K562 (cell line): ENCODE data around the gene SMOC2. TPM values are rescaled to one million over a fixed set of nuclear protein-coding genes. Genes with fewer than 3 reads are reported as not detected.

Experiments
- ATAC-seq: fragments of 200-7000 bp; cut with Tn5 transposase; 3 replicates; pipeline ENCODE4 v1.9.1; 2020; ENCODE audit warnings: moderate library complexity
- BruUV-seq: library from RNA; stranded (reverse); fragments of 400-500 nt; replicated peaks from 2 replicates; lab custom pipeline; 2021; lab: Mats Ljungman, UMichigan
- CTCF ChIA-PET: fragments of 300-600 bp; formaldehyde crosslinking; extraction: SDS; loops from one replicate; lab custom pipeline; 2021; ENCODE audit warnings: low intra/inter-chr PET ratio; lab: Yijun Ruan, JAX
- POLR2A ChIA-PET: fragments of 300-600, 350-650 bp; sonication (Branson Sonifier 250); formaldehyde crosslinking; extraction: SDS; loops from one replicate; lab custom pipeline; 2021; ENCODE audit warnings: antibody characterized with exemption, inconsistent platforms; lab: Yijun Ruan, JAX
- DNase-seq, 4 experiments: peaks; one replicate each; pipeline versions ENCODE4 v3.0.0 to v3.0.0-alpha.2; 2011 to 2018; ENCODE audit warnings: low spot score in 3 of 4, mixed read lengths in 3 of 4; ENCODE audit errors: extremely low read depth in 1 of 4
- FAIRE-seq: peaks from 2 replicates; lab custom pipeline; 2011; peaks lifted over from hg19 to GRCh38; lab: Jason Lieb, UNC
- H2AFZ ChIP-seq: 2 replicates; pipeline ENCODE4 v1.6.0; 2011; ENCODE audit warnings: low read depth, low read length, control low read depth, inconsistent platforms
- H3K27ac ChIP-seq: fragments of 200-600 bp; 3 replicates; pipeline ENCODE4 v1.8.0; 2011; ENCODE audit warnings: low read depth, mild to moderate bottlenecking, control low read depth, inconsistent platforms, low read length, moderate library complexity, mixed read lengths; ENCODE audit errors: extremely low read depth
- H3K27me3 ChIP-seq, 2 experiments: fragments of 300-600 bp in 1 of 2; 2 replicates in 1 of 2; 3 replicates in 1 of 2; pipeline versions ENCODE4 v1.6.0 to v1.8.0; 2011; ENCODE audit warnings: inconsistent platforms in 2 of 2, low read length in 2 of 2, mild to moderate bottlenecking in 1 of 2, mixed read lengths in 1 of 2, moderate library complexity in 1 of 2; ENCODE audit not compliant: control insufficient read depth in 2 of 2, insufficient read depth in 2 of 2
- H3K36me3 ChIP-seq: fragments of 300-600 bp; 3 replicates; pipeline ENCODE4 v1.8.0; 2011; ENCODE audit warnings: mild to moderate bottlenecking, low read length, inconsistent platforms; ENCODE audit not compliant: control insufficient read depth, insufficient read depth
- H3K4me1 ChIP-seq, 2 experiments: fragments of 200-600 bp in 1 of 2; replicated peaks in 1 of 2; 2 replicates in 1 of 2; 3 replicates in 1 of 2; pipeline versions ENCODE4 v1.5.1 to v1.8.0; 2011; ENCODE audit warnings: inconsistent platforms in 2 of 2, low read length in 2 of 2, mild to moderate bottlenecking in 1 of 2, mixed read lengths in 1 of 2, moderate library complexity in 1 of 2; ENCODE audit not compliant: control insufficient read depth in 2 of 2, insufficient read depth in 2 of 2
- H3K4me2 ChIP-seq: 2 replicates; pipeline ENCODE4 v1.6.1; 2011; ENCODE audit warnings: low read length, control low read depth, inconsistent platforms, mixed read lengths; ENCODE audit not compliant: insufficient read depth
- H3K4me3 ChIP-seq: fragments of 200-600 bp; sonication (generic), shearing (Covaris generic); 2 replicates; pipeline ENCODE4 v1.5.1; 2016; ENCODE audit warnings: control low read depth, inconsistent platforms
- H3K79me2 ChIP-seq: fragments of 200-600 bp; 3 replicates; pipeline ENCODE4 v1.8.0; 2011; ENCODE audit warnings: low read length, inconsistent platforms; ENCODE audit not compliant: control insufficient read depth, insufficient read depth
- H3K9ac ChIP-seq, 2 experiments: 2 replicates each; pipeline versions ENCODE4 v1.6.0 to v1.6.1; 2011; ENCODE audit warnings: low read depth in 2 of 2, low read length in 2 of 2, control low read depth in 1 of 2, inconsistent platforms in 1 of 2, mild to moderate bottlenecking in 1 of 2, mixed read lengths in 1 of 2; ENCODE audit not compliant: insufficient read depth in 1 of 2
- H3K9me1 ChIP-seq: one replicate; pipeline ENCODE4 v1.6.0; 2011; ENCODE audit warnings: inconsistent platforms, mild to moderate bottlenecking, low read length, moderate library complexity; ENCODE audit not compliant: control insufficient read depth, insufficient read depth
- H3K9me3 ChIP-seq: replicated peaks from 2 replicates; pipeline ENCODE4 v1.5.1; 2011; ENCODE audit warnings: low read depth, low read length, inconsistent platforms; ENCODE audit not compliant: control insufficient read depth, insufficient read depth
- H4K20me1 ChIP-seq: replicated peaks from 2 replicates; pipeline ENCODE4 v1.6.1; 2011; ENCODE audit warnings: low read length, inconsistent platforms, mixed read lengths; ENCODE audit not compliant: control insufficient read depth, insufficient read depth
- ADNP ChIP-seq: fragments of 200-800 bp; sonication (Bioruptor generic); IDR thresholded peaks from 2 replicates; pipeline ENCODE4 v1.6.1; 2016; ENCODE audit warnings: missing genetic modification characterization, missing compliant biosample characterization
- CBX3 ChIP-seq, 2 experiments: IDR thresholded peaks; 1 replicate in 1 of 2; 2 replicates in 1 of 2; pipeline ENCODE4 v1.6.1; 2012; ENCODE audit warnings: inconsistent platforms in 2 of 2, low read length in 2 of 2, borderline replicate concordance in 1 of 2, control low read depth in 1 of 2
- CXXC5 ChIP-seq: fragments of 250-450 bp; sonication (Bioruptor Pico); IDR thresholded peaks from 2 replicates; pipeline ENCODE4 v1.8.0; 2022; ENCODE audit warnings: inconsistent platforms, mild to moderate bottlenecking, moderate library complexity
- HMG20B ChIP-seq: fragments of 250-450 bp; sonication (Bioruptor Pico); IDR thresholded peaks from 2 replicates; pipeline ENCODE4 v1.5.0; 2021; ENCODE audit warnings: mild to moderate bottlenecking
- NFE2 ChIP-seq: IDR thresholded peaks from 2 replicates; pipeline ENCODE4 v1.6.1; 2014; ENCODE audit warnings: antibody characterized with exemption, low read depth
- NFIC ChIP-seq: fragments of 450-650 bp; IDR thresholded peaks from 2 replicates; pipeline ENCODE4 v1.6.1; 2017; ENCODE audit warnings: mild to moderate bottlenecking, inconsistent platforms
- SLC30A9 ChIP-seq: fragments of 250-450 bp; sonication (Bioruptor Pico); IDR thresholded peaks from 2 replicates; pipeline ENCODE4 v1.8.0; 2022; ENCODE audit warnings: mild to moderate bottlenecking, moderate library complexity
- ZNF347 ChIP-seq: fragments of 450-650 bp; formaldehyde crosslinking; IDR thresholded peaks from 2 replicates; pipeline ENCODE4 v1.4.0; 2020; ENCODE audit warnings: low read depth, mild to moderate bottlenecking, moderate library complexity
- ZNF76 ChIP-seq: fragments of 250-450 bp; sonication (Bioruptor Pico); IDR thresholded peaks from 2 replicates; pipeline ENCODE4 v1.4.0; 2020; ENCODE audit warnings: mild to moderate bottlenecking, moderate library complexity, borderline replicate concordance
- WGBS: fragments of 100-300 bp; shearing (Covaris generic); methylation state at CpG from one replicate; pipeline ENCODE4 v1.1.6; 2016; ENCODE audit warnings: low coverage, mixed read lengths; ENCODE audit not compliant: insufficient coverage; ENCODE audit errors: missing lambda C conversion rate; 5-methylcytosine and 5-hydroxymethylcytosine counted together
- in situ Hi-C: fragments of 300-500 bp; cut with MboI; formaldehyde crosslinking; loops from 4 replicates; pipeline ENCODE4 v1.15.0; 2018; ENCODE audit warnings: inconsistent platforms, mixed read lengths
- intact Hi-C: fragments of 100-400 bp; cut with micrococcal nuclease; formaldehyde crosslinking; loops from 2 replicates; pipeline ENCODE4 v1.14.2; 2022
- polyA plus RNA-seq, 8 experiments: library from polyadenylated mRNA; depleted of rRNA in 4 of 8; stranded (reverse) in 5 of 8; unstranded in 3 of 8; fragments of >200 nt; fragmentation: Nextera tagmentation in 2 of 8; fragmentation: Illumina TruSeq in 1 of 8; extraction: Ambion mirVana in 2 of 8; extraction: Trizol in 1 of 8; gene quantifications; 2 replicates each; pipeline versions ENCODE4 v1.2.1 to v1.2.3, GENCODE V29; 2011 to 2014; ENCODE audit warnings: inconsistent platforms in 1 of 8, missing spikeins in 1 of 8
- total RNA-seq, 7 experiments: library from RNA; depleted of rRNA in 6 of 7; stranded (reverse); fragments of >200 nt in 6 of 7; fragmentation: Illumina TruSeq in 2 of 7; extraction: Trizol in 2 of 7; gene quantifications; 2 replicates each; pipeline versions ENCODE4 v1.2.1 to v1.2.3, GENCODE V29; 2011 to 2021; ENCODE audit warnings: low replicate concordance in 1 of 7

SMOC2 gene
- total and polyA plus RNA-seq, 9 of the 15 experiments (the other 6 are each of a cell fraction or from before 2014, with no cell fraction given) = 0.45 to 2.3 (median 1.1) TPM

GRCh38 chr6:168416531-168416930, 24.5 kb upstream of the SMOC2 start:
- no peaks in the 10 kb centered on the region for H3K9me3 ChIP-seq
- H3K27me3 ChIP-seq = peaks cover 12 to 74% of the 10 kb centered on the region in 2 experiments; a peak in 4 of 5 replicates
- in situ Hi-C loops = no loop called here
- H3K4me2 ChIP-seq = no peak overlapping the region
- H3K9ac ChIP-seq = no peak overlapping the region
- H3K79me2 ChIP-seq = peaks cover 11% of the 10 kb centered on the region
- intact Hi-C loops = no loop called here
- no TSS peak for BruUV-seq
- DNase-seq (no peak), FAIRE-seq (no peak), ATAC-seq (no peak)
- no peak overlapping the region for H2AFZ ChIP-seq
- peaks cover 0 to 13% of the 10 kb centered on the region in 2 experiments; a peak in 2 of 5 replicates for H3K4me1 ChIP-seq
- WGBS = 24% methylated on average over 15 of the region's 15 CpGs
- no peak for TF ChIP-seq ADNP (tag)
- no peak for TF ChIP-seq CXXC5
- TF ChIP-seq SLC30A9 (CRISPR knock-in tag) = no peak
- no peak for TF ChIP-seq CBX3 (IDR thresholded peaks at IDR 0.05; ENCODE audit: borderline replicate concordance in 1 of 2, low read length in 2 of 2)
- TF ChIP-seq NFE2 = no peak
- no peak for TF ChIP-seq ZNF76 (CRISPR knock-in tag)
- no peak overlapping the region for H3K4me3 ChIP-seq
- ChIA-PET CTCF (no interaction called here), POLR2A (no interaction called here)
- no peaks in the 10 kb centered on the region for H3K9me1 ChIP-seq
- peaks cover 9% of the 10 kb centered on the region; the same call in 1 of the 2 replicates for H4K20me1 ChIP-seq
- no peak overlapping the region for H3K27ac ChIP-seq
- H3K36me3 ChIP-seq = peaks cover 2% of the 10 kb centered on the region; the same call in 1 of the 3 replicates

GRCh38 chr6:168417191-168417590, 23.8 kb upstream of the SMOC2 start:
- BruUV-seq = no TSS peak

More at GRCh38 chr6:168417191-168417590, 23.8 kb upstream of the SMOC2 start:
- Histone ChIP-seq H3K4me1 (peaks cover 0 to 13% of the 10 kb centered on the region in 2 experiments; a peak in 2 of 5 replicates), H3K36me3 (peaks cover 2% of the 10 kb centered on the region; the same call in 1 of the 3 replicates), H3K9ac (no peak overlapping the region), H3K79me2 (peaks cover 11% of the 10 kb centered on the region), H3K4me3 (no peak overlapping the region), H3K9me1 (no peaks in the 10 kb centered on the region), H2AFZ (no peak overlapping the region), H3K27me3 (peaks cover 10 to 68% of the 10 kb centered on the region in 2 experiments; a peak in 4 of 5 replicates), H3K27ac (no peak overlapping the region), H3K9me3 (no peaks in the 10 kb centered on the region), H4K20me1 (peaks cover 9% of the 10 kb centered on the region; the same call in 1 of the 2 replicates), H3K4me2 (no peak overlapping the region)
- ATAC-seq (no peak), DNase-seq (no peak), FAIRE-seq (no peak)
- intact Hi-C loops (no loop called here), in situ Hi-C loops (no loop called here)
- no peak for TF ChIP-seq HMG20B (CRISPR knock-in tag)
- 0 out of 2 replicates have a peak, but pooled peaks have one; percentile 20 for TF ChIP-seq NFIC
- TF ChIP-seq ZNF347 (CRISPR knock-in tag) = no peak
- CTCF ChIA-PET = no interaction called here
- POLR2A ChIA-PET = no interaction called here
- WGBS = 27% methylated on average over 7 of the region's 9 CpGs
